ENCODE results near the gene CLIP2.
"Not testable (repeated sequence)": the region's sequence is repeated elsewhere in the genome, so short reads cannot be mapped to it uniquely, and the experiment has no call there.

The CLIP2 gene

DNA sequence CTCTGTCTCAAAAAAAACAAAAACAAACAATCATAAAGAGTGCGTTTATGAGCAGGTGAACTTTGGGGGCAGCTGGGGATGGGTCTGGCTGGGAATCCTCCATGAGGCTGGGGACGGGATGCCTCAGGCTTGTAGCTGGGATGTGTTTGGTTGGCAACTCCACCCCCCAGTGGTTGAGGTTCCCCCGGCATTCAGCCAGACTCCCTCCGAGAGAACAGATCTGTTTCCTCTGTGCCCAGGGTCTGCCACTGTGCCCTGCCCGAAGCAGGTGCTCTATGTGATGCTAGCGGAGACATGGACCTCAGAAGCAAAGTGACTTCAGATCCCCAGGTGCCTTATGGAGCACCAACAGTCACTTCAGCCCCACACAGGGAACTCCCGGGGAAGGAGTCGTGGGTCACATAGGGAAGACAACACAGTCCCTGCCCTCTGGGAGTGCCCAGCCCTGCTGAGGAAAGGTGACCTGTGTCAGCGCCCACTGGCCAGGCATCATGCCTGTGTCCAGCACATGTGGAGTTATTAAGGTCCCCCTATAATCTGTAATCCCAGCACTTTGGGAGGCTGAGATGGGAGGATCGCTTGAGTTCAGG, 135.2 kb downstream of the CLIP2 start:
- Mint-ChIP-seq H3K4me1 (ENCODE audit: low read depth) (no peaks in the 10 kb centered on the region), H3K36me3 (ENCODE audit: low read depth) (no peaks in the 10 kb centered on the region), H3K27ac (no peak overlapping the region), H3K4me3 (no peak overlapping the region), H3K9me3 (no peaks in the 10 kb centered on the region), H3K27me3 (no peaks in the 10 kb centered on the region)

DNA sequence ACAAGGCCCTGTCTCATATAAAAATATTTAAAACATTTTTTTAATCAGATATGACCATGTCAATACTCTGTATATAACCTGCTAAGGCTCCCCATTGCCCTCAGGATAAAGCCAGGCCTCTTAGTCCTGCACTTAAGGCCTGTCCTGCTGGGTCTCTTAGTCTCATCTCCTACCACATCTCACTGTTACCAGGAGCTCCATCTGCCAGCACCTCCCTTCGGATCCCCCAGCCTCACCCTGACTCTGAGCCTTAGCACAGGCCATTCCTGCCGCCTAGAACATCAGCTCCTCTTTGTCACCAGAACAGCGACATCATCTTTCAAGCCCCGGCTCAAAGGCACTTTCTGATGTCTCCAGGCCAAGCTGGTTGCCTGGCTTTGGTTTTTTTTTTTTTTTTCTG, 138.8 kb downstream of the CLIP2 start:
- Mint-ChIP-seq H3K4me1 (ENCODE audit: low read depth) (no peaks in the 10 kb centered on the region), H3K9me3 (no peaks in the 10 kb centered on the region), H3K27me3 (no peaks in the 10 kb centered on the region), H3K4me3 (no peak overlapping the region), H3K27ac (no peak overlapping the region), H3K36me3 (ENCODE audit: low read depth) (no peaks in the 10 kb centered on the region)

DNA sequence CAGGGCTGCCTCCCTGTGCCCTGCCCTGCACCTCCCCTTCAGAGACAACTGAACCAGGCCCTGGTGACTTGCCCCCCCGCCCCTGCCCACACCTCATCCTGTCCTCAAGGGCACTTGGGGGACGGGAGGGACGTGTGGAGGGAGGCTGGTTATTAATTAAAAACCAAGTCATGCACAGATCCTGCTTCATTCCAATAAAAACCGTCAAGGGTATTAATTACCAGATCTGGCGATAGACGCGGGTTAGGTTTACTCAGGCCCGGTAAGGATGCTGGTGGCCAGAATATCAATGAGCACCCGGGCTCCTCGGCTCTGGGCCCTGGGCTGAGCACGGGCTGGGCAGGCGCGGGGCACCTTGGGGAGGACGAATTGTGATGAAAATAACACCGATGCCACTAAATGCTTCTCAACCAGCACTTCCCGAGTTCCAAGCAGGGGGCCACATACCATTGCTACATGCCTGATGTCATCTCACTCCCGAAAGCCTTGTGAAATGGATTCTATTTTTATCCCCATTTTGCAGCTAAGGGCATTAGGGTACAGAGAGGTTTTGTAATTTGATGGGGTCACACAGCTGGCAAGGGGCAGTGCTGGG, 140.0 kb downstream of the CLIP2 start:
- Mint-ChIP-seq H3K36me3 (ENCODE audit: low read depth) (no peaks in the 10 kb centered on the region), H3K9me3 (no peaks in the 10 kb centered on the region), H3K4me1 (ENCODE audit: low read depth) (no peaks in the 10 kb centered on the region), H3K27me3 (no peaks in the 10 kb centered on the region), H3K4me3 (no peak overlapping the region), H3K27ac (no peak overlapping the region)

- not testable (repeated sequence) for H3K4me3 Mint-ChIP-seq; H3K4me1 Mint-ChIP-seq (ENCODE audit: low read depth); H3K27ac Mint-ChIP-seq; H3K36me3 Mint-ChIP-seq (ENCODE audit: low read depth); H3K9me3 Mint-ChIP-seq; H3K27me3 Mint-ChIP-seq
Observed at GRCh38 chr7:74430409-74430808, 141.2 kb downstream of the CLIP2 start.

GRCh38 chr7:74430961-74431466, 141.8 kb downstream of the CLIP2 start:
- no peaks in the 10 kb centered on the region for H3K36me3 Mint-ChIP-seq (ENCODE audit: low read depth)
- H3K27ac Mint-ChIP-seq = no peak overlapping the region
- no peaks in the 10 kb centered on the region for H3K27me3 Mint-ChIP-seq
- no peaks in the 10 kb centered on the region for H3K4me1 Mint-ChIP-seq (ENCODE audit: low read depth)
- no peak overlapping the region for H3K4me3 Mint-ChIP-seq
- no peaks in the 10 kb centered on the region for H3K9me3 Mint-ChIP-seq

GRCh38 chr7:74437291-74437571, 148.0 kb downstream of the CLIP2 start:
- H3K36me3 Mint-ChIP-seq (ENCODE audit: low read depth); H3K4me1 Mint-ChIP-seq (ENCODE audit: low read depth); H3K4me3 Mint-ChIP-seq; H3K27me3 Mint-ChIP-seq; H3K27ac Mint-ChIP-seq; H3K9me3 Mint-ChIP-seq: not testable (repeated sequence)

- H3K27me3 Mint-ChIP-seq = no peaks in the 10 kb centered on the region
- H3K9me3 Mint-ChIP-seq = peaks cover 6% of the 10 kb centered on the region
- no peak overlapping the region for H3K4me3 Mint-ChIP-seq
- no peak overlapping the region for H3K27ac Mint-ChIP-seq
- no peaks in the 10 kb centered on the region for H3K4me1 Mint-ChIP-seq (ENCODE audit: low read depth)
- H3K36me3 Mint-ChIP-seq (ENCODE audit: low read depth) = no peaks in the 10 kb centered on the region
Observed at GRCh38 chr7:74438327-74438726, 149.1 kb downstream of the CLIP2 start.

GRCh38 chr7:74439541-74439940, 150.3 kb downstream of the CLIP2 start:
- no peaks in the 10 kb centered on the region for H3K4me1 Mint-ChIP-seq (ENCODE audit: low read depth)
- H3K9me3 Mint-ChIP-seq = peaks cover 6% of the 10 kb centered on the region
- H3K27me3 Mint-ChIP-seq = no peaks in the 10 kb centered on the region
- no peaks in the 10 kb centered on the region for H3K36me3 Mint-ChIP-seq (ENCODE audit: low read depth)
- no peak overlapping the region for H3K4me3 Mint-ChIP-seq
- no peak overlapping the region for H3K27ac Mint-ChIP-seq

GRCh38 chr7:74440143-74440542, 150.9 kb downstream of the CLIP2 start:
- not testable (repeated sequence) for H3K4me3 Mint-ChIP-seq; H3K27ac Mint-ChIP-seq; H3K4me1 Mint-ChIP-seq (ENCODE audit: low read depth); H3K9me3 Mint-ChIP-seq; H3K36me3 Mint-ChIP-seq (ENCODE audit: low read depth); H3K27me3 Mint-ChIP-seq

DNA sequence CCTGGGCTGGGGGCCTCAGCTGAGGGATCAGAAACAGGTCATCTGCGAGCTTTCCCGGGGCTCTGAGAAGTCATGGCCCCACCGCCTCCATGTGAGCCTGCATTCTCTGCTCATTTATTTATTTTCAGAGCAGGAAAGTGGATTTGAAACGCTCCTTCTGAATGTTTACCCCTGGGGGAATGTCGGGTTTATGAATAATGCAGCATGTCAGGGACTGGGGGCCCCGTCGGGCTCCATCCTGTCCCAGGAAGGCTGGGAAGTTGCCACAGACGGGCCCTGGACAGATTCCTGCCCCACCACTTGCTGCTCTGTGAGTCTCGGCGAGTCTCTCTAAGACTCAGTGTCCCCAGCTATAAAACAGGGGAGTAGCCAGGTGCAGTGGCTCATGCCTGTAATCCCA, 152.6 kb downstream of the CLIP2 start:
- peaks cover 6% of the 10 kb centered on the region for H3K9me3 Mint-ChIP-seq
- no peak overlapping the region for H3K27ac Mint-ChIP-seq
- H3K4me3 Mint-ChIP-seq = no peak overlapping the region
- H3K27me3 Mint-ChIP-seq = no peaks in the 10 kb centered on the region
- no peaks in the 10 kb centered on the region for H3K36me3 Mint-ChIP-seq (ENCODE audit: low read depth)
- no peaks in the 10 kb centered on the region for H3K4me1 Mint-ChIP-seq (ENCODE audit: low read depth)

- Mint-ChIP-seq H3K9me3 (no peaks in the 10 kb centered on the region), H3K27ac (no peak overlapping the region), H3K36me3 (ENCODE audit: low read depth) (no peaks in the 10 kb centered on the region), H3K4me1 (ENCODE audit: low read depth) (no peaks in the 10 kb centered on the region), H3K27me3 (no peaks in the 10 kb centered on the region), H3K4me3 (no peak overlapping the region)
Observed at GRCh38 chr7:74443543-74444247, 154.5 kb downstream of the CLIP2 start.

DNA sequence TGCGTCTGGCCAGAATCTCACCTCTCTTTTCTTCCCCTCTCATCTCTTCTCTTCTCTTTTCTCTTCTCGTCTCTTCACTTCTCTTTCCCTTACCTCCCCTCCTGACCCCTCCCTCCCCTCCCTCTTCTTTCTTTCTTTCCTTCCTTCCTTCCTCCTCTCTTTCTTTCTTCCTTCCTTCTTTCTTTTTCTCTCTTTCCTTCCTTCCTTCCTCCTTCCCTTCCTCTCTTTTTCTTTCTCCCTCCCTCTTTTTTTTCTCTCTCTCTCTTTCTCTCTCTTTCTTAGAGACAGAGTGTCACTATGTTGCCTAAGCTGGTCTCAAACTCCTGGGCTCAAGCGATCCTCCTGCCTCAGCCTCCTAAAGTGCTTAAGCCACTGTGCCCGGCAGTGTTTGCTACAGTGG, 159.9 kb downstream of the CLIP2 start:
- Mint-ChIP-seq H3K27me3 (no peaks in the 10 kb centered on the region), H3K4me3 (no peak overlapping the region), H3K27ac (no peak overlapping the region), H3K9me3 (no peaks in the 10 kb centered on the region), H3K36me3 (ENCODE audit: low read depth) (no peaks in the 10 kb centered on the region), H3K4me1 (ENCODE audit: low read depth) (peaks cover 19% of the 10 kb centered on the region)

GRCh38 chr7:74449809-74450397, 160.7 kb downstream of the CLIP2 start:
- no peak overlapping the region for H3K27ac Mint-ChIP-seq
- no peak overlapping the region for H3K4me3 Mint-ChIP-seq
- H3K9me3 Mint-ChIP-seq = no peaks in the 10 kb centered on the region
- H3K4me1 Mint-ChIP-seq (ENCODE audit: low read depth) = peaks cover 19% of the 10 kb centered on the region
- H3K27me3 Mint-ChIP-seq = no peaks in the 10 kb centered on the region
- H3K36me3 Mint-ChIP-seq (ENCODE audit: low read depth) = no peaks in the 10 kb centered on the region

- no peaks in the 10 kb centered on the region for H3K9me3 Mint-ChIP-seq
- peaks cover 5% of the 10 kb centered on the region for H3K27me3 Mint-ChIP-seq
- H3K4me1 Mint-ChIP-seq (ENCODE audit: low read depth) = peaks cover 19% of the 10 kb centered on the region
- peak overlapping the region; percentile 75 for H3K4me3 Mint-ChIP-seq
- H3K27ac Mint-ChIP-seq = peak overlapping the region; percentile 87
- no peaks in the 10 kb centered on the region for H3K36me3 Mint-ChIP-seq (ENCODE audit: low read depth)
Observed at GRCh38 chr7:74452748-74453321, 163.6 kb downstream of the CLIP2 start.

- Mint-ChIP-seq H3K36me3 (ENCODE audit: low read depth) (no peaks in the 10 kb centered on the region), H3K27ac (peak within 1 kb of the TSS; percentile 87), H3K27me3 (peaks cover 5% of the 10 kb centered on the region), H3K9me3 (no peaks in the 10 kb centered on the region), H3K4me3 (peak within 1 kb of the TSS; percentile 75), H3K4me1 (ENCODE audit: low read depth) (peaks cover 19% of the 10 kb centered on the region)
Observed at GRCh38 chr7:74453322-74454011, 164.3 kb downstream of the CLIP2 start, which contains the start of gene GTF2IRD1. TSS of gene GTF2IRD1 (plus strand) at chr7:74453906. CDS start at chr7:74508081, 54,175 bp downstream.

Data from stimulated activated naive CD8-positive, alpha-beta T cell treated with anti-CD3 and anti-CD28 coated beads, Interleukin-15, Interleukin-2, amounts not matched to agents 100 ng/mL and 50 ng/mL, for 24 hours (primary cell).